Thyroid gland (tissue), 4 donors: ENCODE measurements around the gene COL21A1.

Source experiments
- POLR2A ChIP-seq, 2 donors: fragments of 450-650 bp; IDR thresholded peaks; one replicate each; pipeline ENCODE4 v1.6.1; 2017; ENCODE audit warnings: antibody characterized with exemption in 2 of 2, mild to moderate bottlenecking in 2 of 2, moderate library complexity in 1 of 2
- TF ChIP-seq, protein P1 (sequence below), 6 experiments: fragments of 200-600 bp in 3 of 6; fragments of 450-650 bp in 3 of 6; sonication (generic) in 3 of 6; IDR thresholded peaks; one replicate each; pipeline ENCODE4 v1.5.1; 2016 to 2019; ENCODE audit warnings: antibody characterized with exemption in 6 of 6, mild to moderate bottlenecking in 2 of 6, inconsistent platforms in 1 of 6, moderate library complexity in 1 of 6

DNA sequence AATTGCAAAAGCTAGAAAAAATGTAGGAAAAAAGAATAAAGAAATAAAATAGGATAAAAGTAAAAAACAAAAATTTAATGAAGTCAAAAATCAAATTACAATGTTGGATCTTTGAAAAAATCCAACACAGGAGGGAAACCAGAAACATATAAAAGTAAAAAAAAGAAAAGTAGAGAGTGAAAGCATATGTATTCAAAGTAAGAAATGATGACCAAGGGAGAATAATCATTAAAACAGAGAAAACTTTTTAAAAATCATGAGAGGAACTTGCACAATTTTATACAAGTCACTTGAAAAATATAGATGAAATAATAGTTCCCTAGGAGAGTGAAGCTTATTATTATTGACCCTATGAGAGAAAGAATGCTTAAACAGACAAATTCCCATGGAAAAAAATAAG is 138.2 kb downstream of the COL21A1 start:
- TF ChIP-seq, protein P1, sequence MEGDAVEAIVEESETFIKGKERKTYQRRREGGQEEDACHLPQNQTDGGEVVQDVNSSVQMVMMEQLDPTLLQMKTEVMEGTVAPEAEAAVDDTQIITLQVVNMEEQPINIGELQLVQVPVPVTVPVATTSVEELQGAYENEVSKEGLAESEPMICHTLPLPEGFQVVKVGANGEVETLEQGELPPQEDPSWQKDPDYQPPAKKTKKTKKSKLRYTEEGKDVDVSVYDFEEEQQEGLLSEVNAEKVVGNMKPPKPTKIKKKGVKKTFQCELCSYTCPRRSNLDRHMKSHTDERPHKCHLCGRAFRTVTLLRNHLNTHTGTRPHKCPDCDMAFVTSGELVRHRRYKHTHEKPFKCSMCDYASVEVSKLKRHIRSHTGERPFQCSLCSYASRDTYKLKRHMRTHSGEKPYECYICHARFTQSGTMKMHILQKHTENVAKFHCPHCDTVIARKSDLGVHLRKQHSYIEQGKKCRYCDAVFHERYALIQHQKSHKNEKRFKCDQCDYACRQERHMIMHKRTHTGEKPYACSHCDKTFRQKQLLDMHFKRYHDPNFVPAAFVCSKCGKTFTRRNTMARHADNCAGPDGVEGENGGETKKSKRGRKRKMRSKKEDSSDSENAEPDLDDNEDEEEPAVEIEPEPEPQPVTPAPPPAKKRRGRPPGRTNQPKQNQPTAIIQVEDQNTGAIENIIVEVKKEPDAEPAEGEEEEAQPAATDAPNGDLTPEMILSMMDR (IDR thresholded peaks at IDR 0.05): no peak
- TF ChIP-seq POLR2A (IDR thresholded peaks at IDR 0.05): no peak
